HL-60/S4 treated with phorbol 12-myristate 13-acetate at 8.2 ng/mL for 4 days and 3 days (cell line): Measurements from ENCODE around the gene ETV7.
"Not testable (repeated sequence)": the region's sequence is repeated elsewhere in the genome, so short reads cannot be mapped to it uniquely, and the experiment has no call there.

Experiments used
- in situ Hi-C: fragments of 300-500 bp; cut with MboI; formaldehyde crosslinking; loops from 2 replicates; pipeline ENCODE4 v1.15.0; 2022; ENCODE audit warnings: low sequenced_read_pairs

Gene ETV7

GRCh38 chr6:36387440-36388303 lies at the start of gene ETV7:
ETV7 (minus strand) TSS chr6:36387669; CDS start chr6:36387541, 128 bp downstream.
- in situ Hi-C loops: no loop called here

DNA sequence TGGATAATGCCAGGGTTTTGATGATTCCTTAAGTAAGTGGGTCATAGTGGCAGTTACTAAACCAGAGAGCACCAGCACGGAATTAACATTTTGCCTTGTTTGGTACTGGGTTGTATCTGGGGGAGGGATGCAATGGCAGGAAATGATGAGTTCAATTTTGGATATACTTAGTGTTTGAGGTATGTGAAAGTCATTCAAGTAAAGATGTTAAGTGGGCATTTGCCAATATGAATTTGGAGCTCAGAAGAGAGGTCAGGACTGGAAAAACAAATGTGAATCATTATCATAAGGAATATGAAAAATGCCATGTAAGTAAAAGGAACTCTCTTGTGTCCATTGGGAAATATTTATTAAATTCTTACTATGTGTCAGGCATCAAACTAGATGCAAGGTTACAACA lies 49.0 kb upstream of the ETV7 start:
- in situ Hi-C loops: no loop called here

- in situ Hi-C loops: no loop called here
Observed at GRCh38 chr6:36432151-36432671, 44.7 kb upstream of the ETV7 start.

DNA sequence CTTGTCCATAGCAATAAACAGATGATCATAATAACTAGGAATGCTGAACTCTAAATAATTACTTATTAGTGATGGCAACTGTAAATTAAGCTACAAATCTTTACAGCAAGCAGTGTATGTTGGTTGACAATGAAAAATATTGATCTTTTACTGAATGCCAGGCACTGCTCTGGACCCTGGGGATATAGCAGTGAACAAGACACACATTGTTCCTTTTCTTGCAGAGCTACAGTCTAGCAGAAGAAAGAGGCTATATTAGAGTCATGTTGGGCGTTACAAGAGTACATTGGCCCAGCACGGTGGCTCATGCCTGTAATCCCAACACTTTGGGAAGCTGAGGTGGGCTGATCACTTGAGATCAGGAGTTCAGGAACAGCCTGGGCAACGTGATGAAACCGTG lies 43.7 kb upstream of the ETV7 start:
- in situ Hi-C loops: no loop called here

DNA sequence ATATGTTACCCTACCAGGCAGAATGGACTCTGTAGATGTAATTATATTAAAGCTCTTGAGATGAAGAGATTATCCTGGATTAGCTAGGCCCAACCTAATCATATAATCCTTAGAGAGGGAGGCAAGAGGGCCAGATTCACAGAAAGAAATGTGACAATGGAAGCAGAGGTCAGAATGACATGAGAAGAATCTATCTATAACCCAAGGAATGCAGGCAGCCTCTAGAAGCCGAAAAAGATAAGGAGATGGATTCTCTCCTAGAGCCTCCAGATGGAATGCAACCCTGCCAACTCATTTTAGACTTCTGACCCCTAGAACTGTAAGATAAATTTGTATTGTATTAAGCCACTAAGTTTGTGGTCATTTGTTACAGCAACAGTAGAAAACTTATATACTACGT lies 42.9 kb upstream of the ETV7 start:
- in situ Hi-C loops: no loop called here

DNA sequence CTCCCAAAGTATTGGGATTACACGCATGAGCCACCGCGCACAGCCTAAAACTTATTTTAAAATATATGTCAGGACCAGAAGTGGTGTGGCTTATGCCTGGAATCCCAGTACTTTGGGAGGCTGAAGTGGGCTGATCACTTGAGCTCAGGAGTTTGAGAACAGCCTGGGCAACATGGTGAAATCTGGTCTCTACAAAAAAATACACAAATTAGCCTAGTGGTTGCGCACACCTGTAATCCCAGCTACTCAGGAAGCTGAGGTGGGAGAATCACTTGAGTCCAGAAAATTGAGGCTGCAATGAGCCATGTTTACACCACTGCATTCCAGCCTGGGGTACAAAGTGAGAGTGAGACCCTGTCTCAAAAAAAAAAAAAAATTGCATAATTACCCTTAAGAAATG lies 41.4 kb upstream of the ETV7 start:
- in situ Hi-C loops: no loop called here

DNA sequence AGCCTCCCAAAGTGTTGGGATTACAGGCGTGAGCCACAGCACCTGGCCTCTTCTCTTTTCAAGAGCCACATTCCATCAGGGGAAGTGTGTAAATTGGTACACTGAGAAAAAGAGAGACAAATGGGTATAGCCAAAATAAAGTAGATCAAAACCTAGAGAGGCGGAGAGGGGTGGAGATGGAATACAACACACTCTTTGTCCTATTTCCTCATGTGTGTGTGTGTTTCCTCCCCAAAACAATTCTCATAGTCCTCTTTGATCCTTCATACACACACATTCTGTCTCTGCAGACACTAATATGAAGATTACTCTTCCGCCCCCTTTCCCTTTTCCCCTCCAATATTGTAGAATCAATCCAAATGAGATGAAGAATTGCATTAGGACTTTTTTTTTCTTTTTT lies 39.2 kb upstream of the ETV7 start:
- in situ Hi-C loops: no loop called here

DNA sequence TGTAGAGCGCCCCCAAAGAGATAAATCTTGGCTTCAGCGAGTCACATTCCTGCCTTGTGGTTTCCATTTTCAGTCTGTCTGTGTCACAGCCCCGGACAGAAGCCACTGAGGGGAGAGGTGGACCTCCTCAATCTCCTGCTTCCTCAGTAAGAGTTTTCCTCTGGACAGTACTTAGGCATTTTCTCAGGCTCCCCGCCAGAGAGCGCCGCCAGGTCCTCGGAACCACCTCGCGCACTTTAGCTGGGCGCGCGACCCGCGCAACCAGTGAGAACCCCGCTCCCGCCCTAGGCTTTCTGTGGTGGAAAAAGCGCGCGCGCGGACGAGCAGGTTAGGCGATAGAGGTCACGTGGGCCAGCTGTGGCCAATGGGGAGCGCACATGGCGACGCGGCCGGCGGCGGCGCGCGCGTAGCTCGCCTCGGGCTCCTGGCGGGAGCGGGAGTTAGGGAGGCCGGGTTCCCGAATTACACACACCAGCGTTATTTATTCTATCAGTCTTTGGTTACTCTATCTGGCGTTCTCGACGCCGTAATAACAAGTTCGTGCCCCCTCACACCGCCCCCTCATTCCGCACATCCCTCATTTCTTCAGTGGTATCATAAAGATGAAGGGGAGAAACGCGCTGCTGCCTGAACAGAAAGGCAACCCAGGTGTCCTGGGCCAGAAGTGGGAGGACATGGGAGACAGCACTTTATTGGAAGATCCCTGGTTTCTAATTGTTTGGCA lies 35.8 kb upstream of the ETV7 start:
- in situ Hi-C loops: no loop called here

GRCh38 chr6:36422714-36423100 lies 35.2 kb upstream of the ETV7 start:
- in situ Hi-C loops: no loop called here

DNA sequence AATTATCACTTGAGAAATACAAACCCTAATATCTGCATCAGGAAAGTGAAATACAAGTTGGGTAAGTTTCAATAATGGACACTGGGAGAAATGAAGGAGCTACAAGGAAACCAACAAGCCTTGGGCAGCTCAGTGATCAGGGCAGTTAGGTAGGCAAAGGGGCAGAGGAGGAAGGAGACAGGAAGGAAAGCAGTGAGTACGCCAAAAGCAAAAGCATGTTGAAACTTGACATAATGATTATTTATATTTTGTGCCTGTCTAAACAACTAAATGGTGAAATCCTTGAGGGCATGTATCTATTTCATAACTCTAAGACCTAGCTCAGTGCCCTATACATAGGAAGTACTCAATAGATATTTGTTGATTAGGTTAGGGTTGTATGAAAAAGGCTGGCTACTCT lies 31.8 kb upstream of the ETV7 start:
- in situ Hi-C loops: no loop called here

GRCh38 chr6:36418558-36418957 lies 31.1 kb upstream of the ETV7 start:
- in situ Hi-C loops: no loop called here

GRCh38 chr6:36414481-36414880 lies 27.0 kb upstream of the ETV7 start:
- in situ Hi-C loops: no loop called here

DNA sequence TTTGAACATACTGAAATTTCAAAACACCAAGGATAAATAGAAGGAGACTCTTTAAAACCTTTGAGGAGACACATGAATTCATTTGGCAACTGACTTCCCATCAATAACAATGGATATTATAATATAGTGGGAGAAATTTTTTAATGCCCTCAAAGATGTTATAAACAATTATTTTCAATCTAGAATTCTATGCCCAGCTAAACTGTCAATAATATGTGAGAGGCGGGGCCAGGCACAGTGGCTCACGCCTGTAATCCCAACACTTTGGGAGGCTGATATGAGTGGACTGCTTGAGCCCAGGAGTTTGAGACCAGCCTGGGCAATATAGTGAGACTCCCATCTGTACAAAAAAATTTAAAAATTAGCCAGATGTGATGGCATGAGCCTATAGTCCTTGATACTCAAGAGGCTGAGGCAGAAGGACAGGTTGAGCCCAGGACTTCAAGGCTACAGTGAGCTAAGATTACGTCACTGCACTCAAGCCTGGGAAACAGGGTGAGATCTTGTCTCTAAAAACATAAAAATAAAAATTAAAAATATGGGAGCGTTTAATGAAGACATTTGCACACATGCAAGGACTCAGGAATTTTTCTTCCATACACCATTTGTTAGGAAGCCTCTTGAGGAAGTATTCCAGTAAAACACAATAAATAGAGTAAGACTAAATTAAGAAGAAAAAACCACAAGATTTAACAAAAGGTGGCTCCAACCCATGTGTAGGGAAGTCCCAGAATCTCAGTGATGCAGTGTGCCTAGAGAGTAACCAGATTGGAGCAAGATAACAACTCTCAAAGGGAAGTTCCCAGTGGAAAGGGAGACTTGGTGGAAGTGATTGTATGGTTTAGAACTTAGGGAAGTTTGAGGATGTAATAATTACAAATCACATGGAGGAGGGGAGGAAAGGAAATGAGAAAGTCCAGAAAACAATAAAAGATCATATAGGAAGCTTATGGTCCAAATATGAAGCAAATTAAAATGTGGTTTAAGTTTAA lies 26.3 kb upstream of the ETV7 start:
- in situ Hi-C loops: no loop called here

- in situ Hi-C loops: not testable (repeated sequence)
Observed at GRCh38 chr6:36409718-36410117, 22.2 kb upstream of the ETV7 start.

- in situ Hi-C loops: no loop called here
Observed at GRCh38 chr6:36404164-36404563, 16.7 kb upstream of the ETV7 start.

DNA sequence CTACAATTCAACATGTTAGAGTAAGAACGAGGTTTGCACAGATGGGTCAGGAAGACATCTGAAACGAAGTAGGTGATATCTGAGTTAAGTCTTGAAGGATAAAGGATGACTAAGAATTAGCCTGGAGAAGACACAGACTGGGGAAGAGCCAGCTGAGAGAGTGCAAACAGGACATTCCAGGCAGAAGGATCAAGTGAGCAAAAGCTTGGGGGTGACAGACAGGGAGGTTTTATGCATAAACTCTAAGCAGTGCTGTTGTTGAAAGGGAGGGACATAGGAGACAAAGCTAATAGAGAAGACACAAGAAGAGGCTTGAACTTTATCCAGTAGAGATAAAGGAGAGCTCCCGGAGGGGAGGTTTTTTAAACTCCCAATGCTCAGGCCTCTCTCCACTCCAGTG lies 15.0 kb upstream of the ETV7 start:
- in situ Hi-C loops: no loop called here

DNA sequence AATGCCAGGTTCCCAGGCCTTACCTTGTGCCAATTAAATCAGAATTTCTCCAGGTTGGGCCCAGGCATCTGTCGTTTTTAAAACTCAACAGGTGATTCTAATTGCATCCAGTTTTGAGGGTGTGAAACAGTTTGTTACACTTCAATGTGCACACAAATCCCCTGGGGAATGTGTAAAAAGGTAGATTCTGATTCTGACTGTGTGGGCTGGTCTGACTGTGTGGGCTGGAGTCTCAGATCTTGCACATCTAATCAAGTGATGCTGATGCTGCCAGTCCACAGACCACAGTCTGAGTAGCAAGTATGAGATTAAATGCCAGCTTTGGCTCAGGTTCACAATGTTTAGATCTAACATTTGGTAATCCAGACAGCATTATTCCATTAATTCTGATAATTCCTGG lies 12.5 kb upstream of the ETV7 start:
- in situ Hi-C loops: no loop called here

GRCh38 chr6:36392621-36393020 lies 5.2 kb upstream of the ETV7 start:
- in situ Hi-C loops: no loop called here

DNA sequence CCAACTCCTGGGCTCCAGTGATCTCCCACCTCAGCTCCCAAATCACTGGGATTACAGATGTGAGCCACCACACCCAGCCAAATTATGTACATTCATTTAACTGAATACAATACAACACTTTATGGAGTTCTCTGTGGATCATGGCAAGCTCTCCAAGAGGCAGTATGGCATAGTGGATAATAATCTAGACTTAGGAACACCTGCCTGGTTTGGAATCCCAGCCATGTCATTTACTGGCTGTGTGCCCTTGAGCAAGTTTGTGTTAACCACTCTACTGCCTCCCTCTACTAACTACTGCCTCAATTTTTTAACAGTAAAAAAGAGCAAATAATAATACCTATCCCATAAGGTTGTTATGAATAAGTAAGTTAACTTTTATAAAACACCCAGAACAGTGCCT lies 1.9 kb upstream of the ETV7 start:
- in situ Hi-C loops: no loop called here

- in situ Hi-C loops: no loop called here
Observed at GRCh38 chr6:36386495-36387439, 702 bp downstream of the ETV7 start.
